Frontal cortex (tissue), 4 donors: ENCODE results near the gene TBC1D22A. TPM values are rescaled to one million over a fixed set of nuclear protein-coding genes. Genes with fewer than 3 reads are reported as not detected.

Experiments used
- DNase-seq, 2 donors: peaks; one replicate each; pipeline ENCODE4 v3.0.0; 2012; ENCODE audit warnings: low spot score in 2 of 2
- FAIRE-seq: peaks from 2 replicates; lab custom pipeline; 2012; peaks lifted over from hg19 to GRCh38; lab: Jason Lieb, UNC
- total RNA-seq: library from RNA; depleted of rRNA; stranded (reverse); fragments of >200 nt; gene quantifications from one replicate; pipeline ENCODE4 v1.2.3, GENCODE V29; 2014
- donor health status: control.
- donor health status: control.
- donor health status: control.

Gene TBC1D22A
- total RNA-seq, 1 donor from 2014 or later: 5.3 TPM

DNA sequence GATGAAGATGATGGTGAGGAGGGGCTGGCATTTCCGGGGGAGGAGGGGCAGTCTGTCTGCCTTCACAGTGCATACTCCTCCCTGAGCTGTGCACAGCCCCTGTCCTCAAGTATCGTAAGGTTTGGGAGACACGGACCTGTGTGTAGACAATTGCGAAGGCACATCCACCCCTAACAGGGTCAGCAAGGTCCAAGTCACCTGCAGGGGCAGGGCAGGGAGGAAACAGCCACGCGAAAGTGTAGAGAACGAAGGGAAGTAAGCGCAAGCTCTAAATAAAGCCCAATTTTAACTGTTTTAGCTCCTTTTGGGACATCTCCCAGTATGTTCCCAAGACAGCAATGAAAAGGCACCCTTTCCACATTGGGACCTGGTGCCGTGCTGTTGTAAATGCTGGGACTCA is 448.2 kb downstream of the TBC1D22A start:
- FAIRE-seq (no peak), DNase-seq (no peak)

DNA sequence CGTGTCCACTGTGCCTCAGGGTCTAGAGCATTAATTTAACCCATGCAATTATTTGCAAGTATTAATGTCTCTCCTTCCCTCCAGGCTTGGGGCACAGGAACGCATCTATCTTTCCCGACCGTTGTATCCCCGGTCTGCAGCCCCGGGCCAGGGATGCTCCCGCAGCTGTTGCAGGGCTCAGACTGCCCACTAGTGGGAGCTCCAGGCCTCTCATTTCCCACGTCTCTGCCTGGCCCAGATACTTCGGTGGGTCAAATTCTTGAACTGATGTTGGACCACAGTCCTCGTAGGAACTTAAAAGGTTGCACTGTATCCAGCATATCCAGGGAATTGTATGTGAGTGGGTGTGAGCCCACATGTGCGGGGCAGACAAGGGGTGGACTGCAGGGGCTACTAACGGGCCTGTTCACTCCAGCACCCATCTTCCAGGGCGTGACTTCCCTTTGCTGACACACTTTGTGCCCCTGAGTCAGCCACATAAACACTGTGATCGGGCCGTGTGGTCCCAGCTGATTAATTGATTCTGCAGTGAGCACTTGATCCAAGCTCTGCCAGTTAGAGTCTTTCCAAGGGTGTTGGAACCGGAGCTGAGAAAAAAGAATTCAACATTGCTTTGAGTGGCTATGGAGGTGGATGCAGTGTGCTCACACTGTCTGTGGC is 451.3 kb downstream of the TBC1D22A start:
- DNase-seq: no peak
- FAIRE-seq: no peak

DNA sequence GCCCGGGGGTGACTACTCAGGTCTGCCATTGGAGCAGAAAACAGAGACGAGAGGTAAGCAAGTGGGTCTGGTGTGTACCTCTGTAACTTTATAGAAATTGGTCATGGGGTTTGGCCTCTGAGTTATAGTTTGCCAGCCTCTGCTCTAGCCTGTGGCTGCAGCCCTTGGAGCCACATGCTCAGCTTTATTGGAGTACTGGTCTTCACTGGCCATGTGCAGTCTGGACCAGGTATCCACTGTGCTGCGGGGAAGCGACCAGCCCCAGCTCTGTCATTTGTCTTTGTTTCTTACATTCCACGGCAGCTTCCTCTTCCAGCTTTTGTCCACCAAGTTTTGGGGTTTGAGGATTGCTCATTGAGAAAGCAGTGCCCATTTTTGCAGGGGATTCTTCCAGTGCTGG is 453.4 kb downstream of the TBC1D22A start:
- FAIRE-seq (no peak), DNase-seq (no peak)

DNA sequence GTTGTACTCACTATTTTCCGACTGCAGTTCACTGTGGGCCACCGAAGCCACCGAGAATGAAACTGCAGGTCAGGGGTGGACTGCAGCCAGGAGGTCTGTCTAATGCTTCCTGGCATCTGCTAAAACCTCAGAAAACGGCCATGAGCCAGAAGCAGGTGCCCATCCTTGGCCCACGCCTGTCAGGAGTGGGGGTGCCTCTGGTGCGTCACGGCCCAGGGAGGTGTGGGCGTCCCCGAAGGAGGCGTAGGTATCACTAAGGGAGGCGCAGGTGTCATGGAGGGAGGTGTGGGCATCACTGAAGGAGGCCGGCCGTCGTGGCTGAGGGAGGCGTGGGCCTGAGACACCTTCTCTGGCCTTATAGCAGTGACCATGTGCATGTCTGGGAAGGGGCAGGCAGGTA is 456.2 kb downstream of the TBC1D22A start:
- FAIRE-seq (no peak), DNase-seq (no peak)

DNA sequence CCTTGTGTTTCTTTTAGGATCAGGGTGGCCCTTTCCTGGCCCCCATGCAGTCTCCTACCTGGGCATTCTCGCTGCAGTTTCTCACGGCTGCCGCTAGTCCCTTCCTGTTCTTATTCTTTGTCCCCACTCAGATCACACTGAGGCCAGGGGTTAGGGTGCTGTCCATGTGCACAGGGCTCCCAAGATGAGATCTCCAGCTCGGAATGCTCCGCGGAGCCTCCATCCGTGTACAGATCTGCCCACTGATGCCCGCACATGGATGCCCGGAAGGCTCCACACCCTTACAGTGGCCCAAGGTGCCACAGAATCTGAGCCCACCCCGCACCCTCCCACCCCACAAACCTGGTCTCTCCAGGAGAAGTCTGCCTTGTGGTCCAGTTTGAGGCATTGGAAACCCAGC is 457.3 kb downstream of the TBC1D22A start:
- DNase-seq: no peak

DNA sequence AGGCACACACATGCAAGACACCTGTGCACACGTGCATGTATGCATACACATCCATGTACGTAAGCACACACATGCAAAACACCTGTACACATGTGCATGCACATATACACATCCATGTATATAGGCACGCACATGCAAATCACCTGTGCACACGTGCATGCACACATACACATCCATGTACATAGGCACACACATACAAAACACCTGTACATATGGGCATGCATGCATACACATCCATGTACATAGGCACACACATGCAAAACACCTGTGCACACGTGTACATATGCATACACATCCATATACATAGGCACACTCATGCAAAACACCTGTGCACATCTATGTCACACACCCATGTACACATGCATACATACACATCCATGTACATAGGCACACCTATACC is 458.3 kb downstream of the TBC1D22A start:
- FAIRE-seq: no peak
- DNase-seq: no peak

More for the DNA sequence above, 457.3 kb downstream of the TBC1D22A start:
- FAIRE-seq: no peak

DNA sequence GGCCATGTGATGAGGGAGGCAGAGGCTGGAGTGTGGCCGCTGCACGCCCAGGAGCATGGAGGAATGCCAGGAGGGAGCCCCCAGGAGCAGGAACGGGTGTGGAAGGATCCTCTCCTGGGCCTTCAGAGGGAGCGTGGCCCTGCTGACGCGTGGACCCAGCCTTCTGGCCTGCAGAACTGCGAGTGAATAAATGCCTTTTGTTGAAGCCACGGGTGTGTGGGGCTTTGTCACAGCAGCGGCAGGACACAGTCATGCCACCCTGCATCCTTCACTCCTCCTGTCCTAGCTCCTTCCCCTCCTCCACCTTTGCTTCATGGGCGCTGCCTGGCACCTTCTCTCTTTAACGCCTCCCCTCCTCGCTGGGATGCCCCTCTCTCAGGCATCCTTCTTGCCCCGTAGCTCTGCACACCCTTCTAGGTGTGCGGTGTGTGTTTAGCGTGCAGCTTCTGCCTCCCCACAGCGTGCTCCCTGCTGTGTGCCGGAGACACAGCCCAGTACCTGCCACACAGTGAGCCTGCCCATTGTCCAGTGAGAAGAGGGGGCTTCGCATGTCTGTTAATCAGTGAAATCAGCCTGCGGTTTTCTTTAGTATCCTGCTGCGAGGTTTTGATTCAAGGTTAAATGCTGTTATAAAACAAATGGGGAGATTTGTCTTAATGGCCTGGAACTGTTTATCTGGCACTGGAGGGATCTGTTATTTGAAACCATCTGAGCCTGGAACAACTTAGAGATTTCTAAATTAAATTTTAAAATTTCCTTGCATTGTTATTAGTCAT is 459.6 kb downstream of the TBC1D22A start:
- DNase-seq (no peak), FAIRE-seq (no peak)

Other genes starting within 250 kb of the TBC1D22A start
- 2.0 TPM for gene CELSR1, start 225.0 kb upstream of the TBC1D22A start, total RNA-seq
- 49.7 TPM for gene GRAMD4, start 142.3 kb upstream of the TBC1D22A start, total RNA-seq
- gene CERK, start 24.4 kb upstream of the TBC1D22A start, total RNA-seq: 35.1 TPM